HUDEP-2 (cell line): ENCODE data around the gene C2CD3.

Experiments
- DNase-seq, 76 experiments: peaks; one replicate each; lab custom pipeline; 2025; ENCODE audit not compliant: unreplicated experiment in 76 of 76; lab: John Stamatoyannopoulos, UW

Gene C2CD3

DNA sequence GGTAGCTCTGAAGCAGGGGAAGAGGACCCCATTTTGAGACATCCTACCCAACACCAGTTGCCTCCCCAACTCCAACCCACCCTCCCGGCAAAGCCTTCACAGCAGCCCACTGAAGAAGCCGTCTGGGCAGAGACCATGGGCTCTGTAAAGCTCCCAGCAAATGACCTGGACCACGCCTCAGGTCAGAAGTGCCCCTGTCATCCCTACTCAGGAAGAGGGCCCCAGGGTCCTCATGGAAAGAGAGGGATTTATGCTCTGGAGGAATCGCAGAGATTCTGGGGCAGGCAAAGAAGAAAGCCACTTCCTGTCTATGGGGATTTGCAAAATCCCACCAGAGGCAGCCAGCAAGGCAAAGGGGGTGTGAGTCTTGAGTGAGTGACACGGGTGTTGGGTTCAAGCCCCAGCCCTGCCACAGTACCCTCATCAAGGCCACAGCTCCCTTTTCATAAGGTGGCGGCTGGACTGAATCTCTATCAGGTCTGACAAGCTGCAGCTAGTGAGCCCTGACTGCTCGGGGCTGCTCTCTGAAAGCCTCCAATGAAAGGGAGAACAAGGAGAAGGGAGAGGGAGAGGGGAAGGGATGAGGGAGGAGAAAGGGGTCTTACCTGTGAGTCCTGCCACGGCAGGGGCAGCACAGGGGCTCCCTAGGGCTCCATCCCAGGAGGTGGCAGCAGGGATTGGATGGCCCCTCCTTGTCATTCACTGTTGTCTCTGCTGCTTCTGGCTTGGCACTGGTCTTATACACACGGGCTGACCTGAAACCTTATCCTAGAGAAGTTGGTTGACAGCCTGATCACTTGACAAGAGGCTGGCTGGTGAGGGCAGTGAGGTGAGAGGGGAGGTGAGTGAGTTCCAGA, 162.2 kb downstream of the C2CD3 start, which contains the start of gene UCP3:
Gene UCP3 (minus strand): TSS at position 713 of the 857 bp plus-strand sequence. CDS start 2,043 bp downstream, outside the sequence.
- peak in 3 of 76 experiments; percentile 11 to 18 (median 18) for DNase-seq

- DNase-seq: no peak
Observed at GRCh38 chr11:74007691-74008372, 163.0 kb downstream of the C2CD3 start.

DNA sequence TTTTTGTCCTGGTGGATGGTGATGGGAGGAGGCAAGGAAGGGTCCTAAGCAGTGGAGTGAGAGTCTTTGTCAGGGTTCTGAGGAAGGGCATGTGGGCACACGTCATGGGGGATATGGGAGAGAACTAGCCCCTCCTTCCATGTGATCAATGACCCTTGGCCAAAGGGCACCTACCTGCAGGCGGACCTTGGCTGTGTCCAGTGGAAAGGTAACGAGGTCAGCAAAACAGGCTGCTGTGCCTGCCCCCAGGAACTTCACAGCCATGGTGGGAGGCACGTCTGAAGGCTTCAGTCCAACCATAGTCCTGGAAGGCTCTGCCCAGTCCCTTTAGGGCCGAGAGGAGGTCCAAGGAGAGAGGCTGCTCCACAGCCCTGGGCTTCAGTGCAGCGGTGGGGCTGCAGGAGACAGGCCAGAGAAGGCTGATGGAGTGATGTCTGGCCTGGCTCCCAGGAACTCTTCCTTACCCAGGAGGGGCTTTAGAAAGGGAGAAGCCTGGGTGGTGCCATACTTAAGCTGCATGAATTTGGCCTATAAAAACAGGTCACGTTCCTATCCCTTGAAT, 164.0 kb downstream of the C2CD3 start:
- no peak for DNase-seq

DNA sequence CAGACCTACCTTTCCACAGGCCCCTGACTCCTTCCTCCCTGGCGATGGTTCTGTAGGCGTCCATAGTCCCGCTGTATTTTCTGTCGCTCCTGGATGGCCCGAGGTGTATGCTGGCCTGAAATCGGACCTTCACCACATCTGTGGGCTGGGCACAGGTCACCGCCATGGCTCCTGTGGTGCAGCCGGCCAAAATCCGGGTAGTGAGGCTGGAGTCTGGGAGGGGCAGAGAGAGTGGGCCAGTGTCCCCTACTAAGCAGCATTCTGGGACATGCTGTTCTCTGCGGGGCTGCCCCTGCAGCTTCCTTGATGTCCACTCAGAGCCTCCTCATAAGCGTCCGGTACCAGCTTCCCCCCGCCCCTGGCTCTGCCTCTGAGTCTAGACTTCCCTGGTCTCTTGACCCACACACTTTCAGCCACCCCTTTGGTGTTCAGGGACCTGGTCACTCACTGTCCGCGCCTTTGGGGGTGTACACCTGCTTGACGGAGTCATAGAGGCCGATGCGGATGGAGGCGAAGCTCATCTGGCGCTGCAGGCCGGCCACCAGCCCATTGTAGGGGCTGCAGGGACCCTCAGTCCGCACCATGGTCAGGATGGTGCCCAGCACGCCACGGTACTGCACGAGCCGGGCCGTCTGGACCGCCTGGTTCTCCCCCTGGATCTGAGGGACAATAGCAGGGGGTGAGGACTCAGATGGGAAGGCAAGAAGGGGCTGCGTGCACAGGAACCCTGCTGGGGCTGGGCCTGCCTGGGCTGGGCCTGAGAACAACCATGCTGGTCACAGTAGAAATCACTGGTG, 164.9 kb downstream of the C2CD3 start:
- DNase-seq: no peak

- DNase-seq: peak in 53 of 76 experiments; percentile 7 to 70 (median 40)
Observed at GRCh38 chr11:74004759-74005615, 165.8 kb downstream of the C2CD3 start.

DNA sequence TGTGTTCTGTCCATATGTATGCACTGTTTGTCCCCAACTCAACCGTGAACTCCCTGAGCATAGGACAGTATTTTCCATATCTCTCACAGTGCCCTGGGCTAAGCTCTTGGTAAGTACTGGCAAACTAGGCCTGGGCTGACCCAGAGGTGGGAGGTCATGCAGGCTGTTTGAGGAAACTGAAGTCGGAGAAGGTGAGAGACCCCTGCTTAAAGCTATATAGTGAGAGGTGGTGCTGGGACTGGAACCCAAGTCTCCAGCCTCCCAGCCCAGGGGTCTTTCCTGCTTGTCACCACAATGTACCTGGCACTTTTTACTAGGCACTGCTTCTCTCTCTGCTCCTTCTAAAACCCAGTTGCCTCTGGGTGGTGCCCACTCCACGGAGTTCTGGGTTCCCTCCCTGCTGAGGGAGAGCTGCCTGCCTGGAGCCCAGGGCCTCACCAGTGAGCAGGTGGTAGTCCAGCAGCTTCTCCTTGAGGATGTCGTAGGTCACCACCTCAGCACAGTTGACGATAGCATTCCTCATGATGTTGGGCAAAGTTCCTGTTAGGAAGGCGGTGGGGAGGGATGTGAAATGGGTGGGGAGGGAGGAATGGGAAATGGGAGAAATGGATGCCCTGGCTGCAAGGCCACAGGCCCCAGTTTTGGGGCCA, 166.6 kb downstream of the C2CD3 start:
- DNase-seq: no peak

- DNase-seq: no peak
Observed at GRCh38 chr11:74002832-74003231, 168.0 kb downstream of the C2CD3 start.

- DNase-seq: peak in 70 of 76 experiments; percentile 24 to 85 (median 68)
Observed at GRCh38 chr11:74001822-74002286, 168.9 kb downstream of the C2CD3 start.

DNA sequence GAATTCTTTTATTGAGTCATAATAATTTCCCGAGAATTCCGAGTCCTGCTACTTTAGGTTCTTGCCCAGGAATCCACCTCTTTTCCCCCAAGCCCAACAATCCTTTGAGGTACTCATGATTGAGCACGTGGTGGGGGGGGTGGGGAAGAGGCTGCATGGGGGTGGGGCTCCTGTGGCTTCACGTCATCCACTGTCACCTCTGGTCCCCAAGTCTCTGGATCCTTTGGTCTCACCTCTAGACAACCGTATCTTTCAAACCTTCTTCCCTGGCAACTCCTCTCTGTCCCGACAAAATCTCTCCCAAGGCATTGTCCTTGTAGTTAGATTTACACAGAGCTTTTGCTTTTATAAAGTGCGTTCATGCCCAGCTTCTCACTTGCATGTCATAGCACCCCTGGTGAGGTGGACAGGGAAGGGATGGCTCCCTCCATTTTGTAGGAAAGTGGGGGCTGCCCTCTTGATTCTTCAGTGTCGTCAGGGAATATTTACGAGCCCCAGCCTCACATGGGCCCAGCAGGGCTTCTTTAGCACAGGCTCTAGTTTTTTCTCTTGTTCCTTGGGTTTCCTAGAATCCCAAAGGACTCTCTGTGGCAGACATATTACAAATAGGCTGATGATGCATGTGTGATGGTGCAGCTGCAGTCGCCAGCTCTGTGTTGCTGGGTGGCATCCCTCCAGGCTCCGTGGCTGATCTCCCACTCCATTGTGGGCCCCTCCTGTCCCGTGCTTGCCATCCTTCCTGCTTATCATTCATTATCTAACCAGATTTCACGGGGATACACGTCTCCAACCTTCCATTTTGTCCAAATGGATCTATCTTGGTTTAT, 170.3 kb downstream of the C2CD3 start:
- DNase-seq: no peak

DNA sequence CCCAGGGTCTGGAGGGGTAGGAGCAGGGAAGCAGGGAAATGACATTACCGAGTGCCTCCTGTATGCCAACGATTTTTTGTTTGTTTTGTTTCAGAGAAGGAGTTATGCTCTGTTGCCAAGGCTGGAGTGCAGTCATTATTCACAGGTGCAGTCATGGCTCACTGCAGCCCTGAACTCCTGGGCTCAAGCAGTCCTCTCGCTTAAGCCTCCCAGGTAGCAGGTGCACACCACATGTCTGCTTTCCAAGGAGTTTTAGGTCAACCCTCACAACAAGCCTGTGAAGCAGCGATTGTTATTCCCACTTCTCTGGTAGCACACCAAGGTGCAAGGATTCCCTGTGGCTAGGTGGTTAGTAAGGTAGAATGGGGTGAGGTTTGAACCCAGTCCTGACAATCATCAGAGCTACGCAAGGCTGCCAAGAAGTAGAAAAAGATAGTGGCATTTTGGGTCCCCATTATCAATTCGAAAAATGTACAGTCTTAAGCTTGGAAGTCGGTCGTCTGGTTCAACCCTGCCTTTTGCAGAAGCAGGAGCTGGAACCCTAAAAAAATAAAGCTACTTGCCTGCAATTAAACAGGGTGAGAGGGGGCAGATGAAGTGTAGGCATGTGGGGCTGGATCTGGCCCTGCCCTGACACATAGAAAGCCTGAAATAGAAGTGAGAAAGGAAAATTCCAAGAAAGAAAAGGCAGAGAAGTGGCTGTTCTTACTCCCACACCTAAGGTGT, 171.1 kb downstream of the C2CD3 start:
- DNase-seq: no peak

DNA sequence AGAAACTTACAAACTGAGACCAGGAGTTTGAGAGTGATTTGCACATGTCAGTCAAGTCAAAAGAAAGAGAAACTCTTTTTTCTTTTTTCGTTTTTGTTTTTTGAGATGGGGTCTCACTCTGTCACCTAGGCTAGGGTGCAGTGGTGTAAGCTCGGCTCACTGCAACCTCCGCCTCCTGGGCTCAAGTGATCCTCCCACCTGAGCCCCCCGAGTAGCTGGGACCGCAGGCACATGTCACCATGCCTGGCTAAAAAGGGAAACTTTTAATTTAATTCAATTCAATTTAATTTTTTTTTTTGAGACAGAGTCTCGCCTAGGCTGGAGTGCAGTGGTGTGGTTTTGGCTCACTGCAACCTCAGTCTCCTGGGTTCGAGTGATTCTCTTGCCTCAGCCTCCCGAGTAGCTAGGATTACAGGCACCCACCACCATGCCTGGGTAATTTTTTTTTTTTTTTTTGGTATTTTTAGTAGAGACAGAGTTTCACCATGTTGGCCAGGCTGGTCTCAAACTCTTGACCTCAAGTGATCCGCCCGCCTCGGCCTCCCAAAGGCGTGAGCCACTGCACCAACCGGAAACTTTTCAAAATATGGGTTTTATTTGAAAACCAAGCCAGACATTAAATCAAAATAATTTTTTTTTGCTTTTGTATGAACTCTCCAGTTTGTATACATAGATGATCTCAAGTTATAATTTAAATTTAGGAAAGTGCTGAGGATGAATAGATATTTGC, 171.8 kb downstream of the C2CD3 start:
- DNase-seq: no peak

GRCh38 chr11:73997120-73997770, 173.6 kb downstream of the C2CD3 start:
- DNase-seq: no peak

- no peak for DNase-seq
Observed at GRCh38 chr11:73996161-73996747, 174.5 kb downstream of the C2CD3 start.

DNA sequence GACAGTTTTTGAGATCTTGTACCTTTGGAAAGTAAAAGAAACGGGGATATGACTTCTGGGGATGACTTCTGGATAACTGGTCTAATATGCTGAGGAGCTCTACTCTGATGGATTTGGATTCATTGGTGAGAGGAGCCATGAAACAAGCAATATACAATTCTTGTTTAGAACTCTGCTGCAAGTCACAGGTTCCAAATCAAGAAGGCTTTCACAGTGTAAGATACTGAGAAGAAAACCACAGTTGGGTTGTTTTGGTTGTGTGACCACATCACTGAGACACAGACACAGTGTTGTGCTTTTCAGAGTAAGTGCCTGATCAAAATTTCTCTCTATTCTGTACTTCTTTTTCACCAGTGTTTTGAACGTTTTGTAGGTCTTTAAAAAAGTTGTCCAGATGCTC, 175.1 kb downstream of the C2CD3 start:
- no peak for DNase-seq

DNA sequence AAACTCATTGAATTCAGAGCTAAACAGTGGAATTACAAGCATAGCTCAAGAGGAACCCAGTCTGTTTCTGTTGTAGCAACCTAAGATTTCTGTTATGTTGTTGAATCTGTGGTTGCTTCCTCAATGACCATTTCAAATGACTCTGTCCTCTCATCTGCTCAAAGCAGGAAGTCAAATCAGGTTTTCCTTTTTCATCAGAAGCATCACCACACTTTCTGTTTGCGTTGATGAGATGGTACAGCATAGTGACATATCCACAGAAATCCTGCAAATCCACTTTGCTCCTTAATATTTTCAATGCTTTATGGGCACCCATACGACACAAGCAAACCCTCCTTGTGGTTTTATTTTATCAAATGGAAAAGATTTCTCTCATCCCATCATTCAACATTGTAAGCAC, 175.6 kb downstream of the C2CD3 start:
- no peak for DNase-seq

GRCh38 chr11:73991471-73992006, 179.3 kb downstream of the C2CD3 start:
- no peak for DNase-seq
